ENCODE data around the gene PTPRN2.

DNA sequence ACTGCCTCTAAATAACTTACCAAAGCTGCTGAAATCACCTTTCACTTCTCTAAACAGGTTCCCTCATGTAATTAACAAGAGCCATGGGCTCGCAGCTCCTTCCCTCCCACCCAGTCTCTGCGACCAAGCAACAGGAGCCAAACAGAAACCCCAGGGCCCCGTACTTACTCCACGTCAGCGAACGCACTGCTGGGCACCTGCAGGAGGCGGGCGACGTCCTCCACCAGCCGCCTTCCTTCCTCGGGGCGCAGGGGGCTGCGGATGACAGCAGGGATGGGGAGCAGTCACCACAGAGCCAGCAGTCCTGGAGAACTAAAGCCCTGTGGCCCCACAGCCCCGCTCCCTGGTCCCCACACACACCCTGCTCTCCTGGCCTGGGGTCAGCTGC is 477.0 kb downstream of the PTPRN2 start:
- TF ChIP-seq, protein P1, sequence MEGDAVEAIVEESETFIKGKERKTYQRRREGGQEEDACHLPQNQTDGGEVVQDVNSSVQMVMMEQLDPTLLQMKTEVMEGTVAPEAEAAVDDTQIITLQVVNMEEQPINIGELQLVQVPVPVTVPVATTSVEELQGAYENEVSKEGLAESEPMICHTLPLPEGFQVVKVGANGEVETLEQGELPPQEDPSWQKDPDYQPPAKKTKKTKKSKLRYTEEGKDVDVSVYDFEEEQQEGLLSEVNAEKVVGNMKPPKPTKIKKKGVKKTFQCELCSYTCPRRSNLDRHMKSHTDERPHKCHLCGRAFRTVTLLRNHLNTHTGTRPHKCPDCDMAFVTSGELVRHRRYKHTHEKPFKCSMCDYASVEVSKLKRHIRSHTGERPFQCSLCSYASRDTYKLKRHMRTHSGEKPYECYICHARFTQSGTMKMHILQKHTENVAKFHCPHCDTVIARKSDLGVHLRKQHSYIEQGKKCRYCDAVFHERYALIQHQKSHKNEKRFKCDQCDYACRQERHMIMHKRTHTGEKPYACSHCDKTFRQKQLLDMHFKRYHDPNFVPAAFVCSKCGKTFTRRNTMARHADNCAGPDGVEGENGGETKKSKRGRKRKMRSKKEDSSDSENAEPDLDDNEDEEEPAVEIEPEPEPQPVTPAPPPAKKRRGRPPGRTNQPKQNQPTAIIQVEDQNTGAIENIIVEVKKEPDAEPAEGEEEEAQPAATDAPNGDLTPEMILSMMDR (IDR thresholded peaks at IDR 0.05) = no peak
- no peak for TF ChIP-seq POLR2A (IDR thresholded peaks at IDR 0.05)
